HUES48 (cell line): ENCODE data around the gene CLEC17A.
"Not testable (repeated sequence)": the region's sequence is repeated elsewhere in the genome, so short reads cannot be mapped to it uniquely, and the experiment has no call there.

Experiments
- H3K27ac ChIP-seq: one replicate; pipeline ENCODE4 v1.7.0; 2013; ENCODE audit warnings: low read depth, low read length, inconsistent platforms
- H3K27me3 ChIP-seq: 2 replicates; pipeline ENCODE4 v1.6.1; 2013; ENCODE audit warnings: mild to moderate bottlenecking, low read length; ENCODE audit not compliant: control insufficient read depth, insufficient read depth
- H3K36me3 ChIP-seq: 2 replicates; pipeline ENCODE4 v1.6.1; 2013; ENCODE audit warnings: low read length; ENCODE audit not compliant: control insufficient read depth, insufficient read depth
- H3K4me1 ChIP-seq: 2 replicates; pipeline ENCODE4 v1.6.1; 2013; ENCODE audit warnings: mild to moderate bottlenecking, low read length; ENCODE audit not compliant: control insufficient read depth, insufficient read depth
- H3K4me3 ChIP-seq: 2 replicates; pipeline ENCODE4 v1.5.1; 2013; ENCODE audit warnings: mild to moderate bottlenecking, low read depth, low read length
- H3K9ac ChIP-seq: 2 replicates; pipeline ENCODE4 v1.6.1; 2013; ENCODE audit warnings: mild to moderate bottlenecking, low read depth, low read length, moderate library complexity
- H3K9me3 ChIP-seq: 2 replicates; pipeline ENCODE4 v1.6.1; 2013; ENCODE audit warnings: low read length; ENCODE audit not compliant: control insufficient read depth, insufficient read depth

CLEC17A gene

DNA sequence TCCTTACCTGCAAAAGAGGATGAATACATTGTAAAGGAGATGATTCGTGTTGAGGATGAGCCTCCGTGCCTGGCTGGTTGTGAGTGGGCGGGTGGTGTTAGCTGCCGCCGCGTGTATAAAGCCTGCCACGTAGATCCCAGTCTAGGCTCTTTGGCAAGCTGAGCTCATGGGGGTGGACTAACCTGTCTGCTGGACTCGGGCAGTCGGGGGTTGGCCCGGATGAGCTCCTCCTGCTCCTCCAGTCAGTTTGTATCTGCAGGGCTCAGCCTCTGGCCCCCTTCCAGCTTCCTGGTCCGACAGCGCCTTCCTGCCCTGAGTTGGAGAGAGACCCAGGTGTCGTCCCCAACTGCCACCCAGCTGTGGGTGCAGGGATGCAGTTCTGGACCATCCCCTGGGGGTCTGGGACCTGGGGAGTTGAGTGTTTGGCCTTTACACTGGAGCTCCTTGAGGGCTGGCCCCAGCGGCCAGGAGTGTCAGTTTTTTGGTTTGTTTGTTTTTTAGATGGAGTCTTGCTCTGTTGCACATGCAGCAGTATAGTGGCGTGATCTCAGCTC, 32.6 kb upstream of the CLEC17A start:
- Histone ChIP-seq H3K4me1 (no peaks in the 10 kb centered on the region), H3K4me3 (no peak overlapping the region), H3K27ac (no peak overlapping the region), H3K36me3 (no peaks in the 10 kb centered on the region), H3K9me3 (no peaks in the 10 kb centered on the region), H3K9ac (no peak overlapping the region), H3K27me3 (no peaks in the 10 kb centered on the region)

DNA sequence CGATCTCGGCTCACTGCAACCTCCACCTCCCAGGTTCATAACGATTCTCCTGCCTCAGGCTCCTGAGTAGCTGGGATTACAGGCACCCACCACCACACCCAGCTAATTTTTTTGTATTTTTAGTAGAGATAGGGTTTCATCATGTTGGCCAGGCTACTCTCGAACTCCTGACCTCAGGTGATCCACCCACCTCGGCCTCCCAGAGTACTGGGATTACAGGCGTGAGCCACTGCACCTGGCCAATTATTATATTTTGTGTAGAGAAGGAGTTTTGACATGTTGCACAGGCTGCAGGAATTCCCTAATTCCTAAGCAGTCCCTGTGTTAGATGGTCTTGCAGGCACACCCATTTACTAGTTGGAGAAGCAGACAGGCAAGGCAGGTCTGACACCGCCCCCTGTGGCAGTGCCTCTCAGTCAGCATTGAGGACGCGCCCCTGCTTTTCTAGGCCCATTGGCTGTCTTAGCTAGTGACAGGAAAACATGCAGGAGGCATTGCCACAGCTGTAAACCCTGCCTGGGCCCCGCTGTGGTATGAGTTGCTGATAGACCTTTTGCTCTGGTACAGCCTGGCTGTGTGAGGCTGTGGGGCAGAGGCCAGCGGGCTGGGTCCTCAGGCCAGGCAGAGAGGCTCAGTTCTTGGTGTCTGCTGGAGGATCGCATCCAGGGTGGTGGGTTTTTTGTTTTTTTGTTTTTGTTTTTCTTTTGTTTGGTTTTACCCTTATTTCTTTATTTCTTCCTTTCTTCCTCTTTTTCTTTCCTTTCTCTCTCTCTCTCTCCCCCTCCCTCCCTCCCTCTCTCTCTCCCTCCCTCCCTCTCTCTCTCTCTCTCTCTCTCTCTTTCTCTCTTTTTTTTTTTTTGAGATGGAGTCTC, 31.5 kb upstream of the CLEC17A start:
- H3K9me3 ChIP-seq, H3K27ac ChIP-seq, H3K9ac ChIP-seq, H3K4me3 ChIP-seq, H3K27me3 ChIP-seq, H3K36me3 ChIP-seq, H3K4me1 ChIP-seq: not testable (repeated sequence)

DNA sequence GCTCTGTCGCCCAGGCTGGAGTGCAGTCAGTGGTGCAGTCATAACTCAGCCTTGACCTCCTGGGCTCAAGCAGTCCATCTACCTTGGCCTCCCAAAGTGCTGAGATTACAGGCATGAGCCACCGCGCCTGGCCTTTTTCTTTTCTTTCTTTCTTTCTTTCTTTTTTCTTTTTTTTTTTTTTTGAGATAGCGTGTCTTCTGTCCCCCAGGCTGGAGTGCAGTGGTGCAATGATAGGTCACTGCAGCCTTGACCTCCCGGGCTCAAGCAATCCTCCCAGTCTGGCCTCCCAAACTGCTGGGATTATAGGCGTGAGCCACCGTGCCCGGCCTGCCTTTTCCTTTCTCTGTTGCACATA, 30.9 kb upstream of the CLEC17A start:
- H3K27me3 ChIP-seq, H3K27ac ChIP-seq, H3K9ac ChIP-seq, H3K4me1 ChIP-seq, H3K9me3 ChIP-seq, H3K4me3 ChIP-seq, H3K36me3 ChIP-seq: not testable (repeated sequence)

DNA sequence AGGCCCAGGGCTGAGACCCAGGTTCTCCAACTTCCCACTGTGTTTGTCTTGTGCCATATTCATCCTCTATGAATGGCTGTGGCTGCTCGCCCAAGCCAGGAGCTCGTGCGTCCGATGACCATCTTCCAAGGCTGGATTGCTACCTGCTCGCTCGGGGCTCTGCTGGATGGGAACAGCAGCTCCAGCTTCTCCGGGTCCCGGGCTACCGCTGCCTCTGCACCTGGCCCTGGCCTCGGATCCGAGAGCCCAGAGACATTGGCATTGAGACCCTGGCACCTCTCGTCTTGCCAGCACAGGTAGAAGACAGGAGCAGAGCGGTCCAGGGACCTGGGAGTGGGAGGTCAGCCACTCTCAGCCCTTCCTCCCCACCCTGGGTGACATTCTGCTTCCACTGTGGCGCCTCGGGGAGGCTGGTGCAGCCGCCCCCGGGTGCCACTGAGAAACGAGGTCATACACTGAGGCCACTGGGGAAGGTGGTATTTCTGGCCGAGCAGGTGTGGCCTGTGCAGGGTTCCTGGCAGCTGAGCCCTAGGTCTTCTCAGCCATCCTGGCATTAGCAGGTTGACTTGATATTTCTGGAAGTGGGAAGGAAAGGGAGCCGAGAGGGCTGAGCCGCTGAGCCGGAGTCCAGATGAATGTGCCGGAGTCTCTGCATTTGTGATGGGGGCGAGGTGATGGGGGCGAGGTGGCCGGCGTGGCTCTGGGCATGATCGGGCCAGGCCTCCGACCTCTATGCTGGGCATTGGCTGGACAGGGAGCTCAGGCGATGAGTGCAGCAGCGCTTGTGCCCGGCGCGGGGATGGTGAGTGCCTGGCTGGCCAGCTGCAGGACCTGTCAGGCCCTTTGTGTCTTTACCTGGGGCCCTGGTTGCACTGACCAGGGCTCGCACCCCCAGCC, 29.6 kb upstream of the CLEC17A start:
- Histone ChIP-seq H3K4me3 (no peak overlapping the region), H3K4me1 (no peaks in the 10 kb centered on the region), H3K36me3 (no peaks in the 10 kb centered on the region), H3K27me3 (no peaks in the 10 kb centered on the region), H3K27ac (no peak overlapping the region), H3K9ac (no peak overlapping the region), H3K9me3 (no peaks in the 10 kb centered on the region)

DNA sequence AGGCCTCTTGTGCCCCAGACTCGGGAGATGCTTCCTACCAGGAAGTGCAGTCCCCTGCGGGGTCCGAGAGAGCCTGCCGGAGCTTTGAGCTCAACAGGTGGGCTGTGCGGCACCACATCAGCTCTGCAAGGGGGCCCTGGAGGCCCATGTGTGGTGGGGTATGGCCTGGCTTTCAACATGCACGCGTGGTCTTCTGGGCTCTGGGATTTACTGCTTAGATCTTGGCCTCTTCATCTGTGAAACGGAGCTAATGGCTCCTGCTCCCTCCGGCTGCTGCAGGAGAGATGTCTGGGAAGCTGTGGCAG, 29.0 kb upstream of the CLEC17A start:
- no peaks in the 10 kb centered on the region for H3K27me3 ChIP-seq
- H3K4me1 ChIP-seq = no peaks in the 10 kb centered on the region
- no peaks in the 10 kb centered on the region for H3K36me3 ChIP-seq
- H3K4me3 ChIP-seq = no peak overlapping the region
- no peak overlapping the region for H3K27ac ChIP-seq
- H3K9ac ChIP-seq = no peak overlapping the region
- H3K9me3 ChIP-seq = no peaks in the 10 kb centered on the region

DNA sequence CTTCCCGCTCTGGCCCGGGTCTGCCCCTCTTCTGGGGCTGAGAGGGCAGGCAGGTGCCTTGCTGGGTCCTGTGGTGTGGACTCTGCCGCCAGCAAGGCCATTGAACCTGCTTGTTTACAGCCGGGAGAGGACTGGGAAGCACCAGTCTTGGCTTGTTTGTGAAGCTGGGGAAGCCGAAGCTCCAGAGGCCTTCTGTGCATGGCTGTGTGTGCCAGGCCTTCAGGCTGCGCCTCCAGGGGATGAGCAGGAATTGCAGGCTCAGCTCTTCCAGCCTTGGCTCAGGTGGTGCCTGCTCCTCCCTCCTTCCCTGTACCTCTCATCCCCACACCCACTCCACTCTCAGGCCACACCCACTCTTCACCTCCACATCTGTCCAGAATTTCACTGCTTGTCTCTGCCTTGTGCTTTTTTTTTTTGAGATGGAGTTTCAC, 28.5 kb upstream of the CLEC17A start:
- H3K36me3 ChIP-seq = no peaks in the 10 kb centered on the region
- H3K4me3 ChIP-seq = no peak overlapping the region
- no peaks in the 10 kb centered on the region for H3K4me1 ChIP-seq
- no peaks in the 10 kb centered on the region for H3K27me3 ChIP-seq
- no peaks in the 10 kb centered on the region for H3K9me3 ChIP-seq
- H3K27ac ChIP-seq = no peak overlapping the region
- H3K9ac ChIP-seq = no peak overlapping the region

DNA sequence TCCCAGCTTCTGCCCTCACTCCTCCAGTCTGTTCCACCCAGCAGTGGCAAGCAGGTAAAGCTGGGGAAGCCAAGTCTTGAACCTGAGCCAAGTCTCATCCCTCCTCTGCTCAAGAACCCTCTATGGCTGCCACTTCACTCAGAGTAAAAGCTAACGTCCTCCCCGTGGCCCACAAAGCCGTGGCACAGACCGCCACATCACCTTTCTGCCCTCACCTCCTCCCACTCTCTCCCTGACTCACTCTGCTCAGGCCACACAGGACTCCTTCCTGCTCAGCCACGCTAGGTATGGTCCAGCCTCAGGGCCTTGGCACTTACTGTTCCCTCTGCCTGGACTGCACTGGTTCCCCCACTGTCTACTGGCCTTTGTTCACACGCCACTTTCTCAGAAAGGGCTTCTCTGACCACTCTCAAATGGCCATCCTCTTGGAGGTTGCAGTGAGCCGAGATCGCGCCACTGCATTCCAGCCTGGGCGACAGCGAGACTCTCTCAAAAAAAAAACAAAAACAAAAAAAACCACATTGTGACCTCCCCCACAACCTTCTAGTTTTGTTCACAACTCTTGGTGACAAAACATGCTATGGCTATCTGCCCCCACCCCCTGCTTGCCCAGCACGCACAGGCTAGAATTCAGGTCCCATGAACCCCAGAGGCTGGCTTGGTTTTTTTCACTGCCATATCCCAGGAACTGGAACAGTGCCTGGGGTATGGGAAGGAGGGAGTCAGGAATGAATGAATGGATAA, 26.8 kb upstream of the CLEC17A start:
- no peak overlapping the region for H3K27ac ChIP-seq
- H3K9ac ChIP-seq = no peak overlapping the region
- H3K9me3 ChIP-seq = no peaks in the 10 kb centered on the region

DNA sequence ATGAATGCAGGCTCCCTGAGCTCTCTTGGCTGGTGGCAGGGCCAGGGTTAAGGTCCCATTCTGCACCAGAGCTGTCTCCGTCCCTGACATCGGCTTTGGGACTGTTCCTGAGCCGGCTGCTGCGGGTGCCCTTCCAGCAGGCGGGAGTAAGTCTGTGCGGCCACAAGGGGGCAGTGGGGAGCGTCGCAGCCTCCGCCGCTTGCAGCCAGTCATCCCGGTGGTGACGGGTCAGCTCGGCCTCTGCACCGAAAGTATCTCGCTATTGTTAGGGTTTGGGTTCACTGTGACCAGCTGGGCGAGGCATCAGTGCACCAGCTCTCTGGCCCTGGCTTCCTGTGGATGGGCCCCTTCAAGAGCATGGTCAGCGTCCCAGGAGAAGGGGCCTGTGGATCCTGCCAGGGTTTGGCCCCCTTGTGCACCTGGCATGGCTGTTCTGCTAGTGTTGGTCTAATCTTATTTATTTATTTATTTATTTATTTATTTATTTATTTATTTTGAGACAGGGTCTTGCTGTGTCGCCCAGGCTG, 26.2 kb upstream of the CLEC17A start:
- Histone ChIP-seq H3K4me3 (no peak overlapping the region), H3K27me3 (no peaks in the 10 kb centered on the region), H3K9ac (no peak overlapping the region)

More for the DNA sequence above, 26.8 kb upstream of the CLEC17A start:
- Histone ChIP-seq H3K36me3 (no peaks in the 10 kb centered on the region), H3K4me1 (peaks cover 3% of the 10 kb centered on the region; the same call in 1 of the 2 replicates), H3K4me3 (no peak overlapping the region), H3K27me3 (no peaks in the 10 kb centered on the region)

DNA sequence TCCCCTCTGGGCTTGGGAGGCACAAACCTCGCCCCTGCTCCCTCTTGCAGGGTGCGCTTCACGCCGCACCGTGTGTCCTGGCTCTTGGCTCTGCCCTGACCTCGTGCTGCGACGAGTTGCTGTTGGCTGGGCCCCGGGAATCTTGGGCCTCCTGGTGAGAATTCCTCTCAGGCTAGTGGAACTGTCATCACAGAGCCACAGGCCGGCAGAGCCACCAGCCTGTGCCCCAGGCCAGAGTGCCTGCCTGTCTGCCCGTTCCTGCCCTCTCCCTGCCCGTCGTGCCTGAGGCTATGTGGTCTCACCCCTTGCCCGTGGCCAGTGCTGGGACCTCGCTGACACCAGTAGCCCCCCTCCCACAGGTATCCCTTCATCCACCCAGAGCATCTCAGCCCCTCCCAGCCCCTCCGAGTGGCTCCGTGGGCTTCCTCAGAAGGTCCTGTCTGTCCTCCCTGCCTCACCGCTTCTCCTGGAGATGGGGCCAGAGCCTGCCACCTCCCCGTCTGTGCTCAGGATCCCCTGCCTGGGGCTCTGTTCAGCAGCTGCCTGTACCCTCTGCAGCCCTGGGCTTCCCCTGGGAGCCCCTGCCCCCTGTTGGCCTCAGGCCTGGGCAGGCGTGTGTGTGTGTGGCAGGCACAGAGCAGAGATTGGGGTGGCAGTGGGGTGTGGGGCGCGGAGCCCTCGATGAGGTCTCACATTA, 24.4 kb upstream of the CLEC17A start:
- no peak overlapping the region for H3K4me3 ChIP-seq
- no peaks in the 10 kb centered on the region for H3K27me3 ChIP-seq
- no peaks in the 10 kb centered on the region for H3K36me3 ChIP-seq
- H3K4me1 ChIP-seq = peaks cover 25% of the 10 kb centered on the region
- no peaks in the 10 kb centered on the region for H3K9me3 ChIP-seq
- H3K27ac ChIP-seq = no peak overlapping the region
- no peak overlapping the region for H3K9ac ChIP-seq

More for the DNA sequence above, 26.2 kb upstream of the CLEC17A start:
- Histone ChIP-seq H3K4me1 (peaks cover 8% of the 10 kb centered on the region; the same call in 1 of the 2 replicates), H3K36me3 (no peaks in the 10 kb centered on the region), H3K27ac (no peak overlapping the region), H3K9me3 (no peaks in the 10 kb centered on the region)
